ENCODE measurements around the gene TUBD1. TPM values are rescaled to one million over a fixed set of nuclear protein-coding genes. Genes with fewer than 3 reads are reported as not detected.

Gene TUBD1, protein sequence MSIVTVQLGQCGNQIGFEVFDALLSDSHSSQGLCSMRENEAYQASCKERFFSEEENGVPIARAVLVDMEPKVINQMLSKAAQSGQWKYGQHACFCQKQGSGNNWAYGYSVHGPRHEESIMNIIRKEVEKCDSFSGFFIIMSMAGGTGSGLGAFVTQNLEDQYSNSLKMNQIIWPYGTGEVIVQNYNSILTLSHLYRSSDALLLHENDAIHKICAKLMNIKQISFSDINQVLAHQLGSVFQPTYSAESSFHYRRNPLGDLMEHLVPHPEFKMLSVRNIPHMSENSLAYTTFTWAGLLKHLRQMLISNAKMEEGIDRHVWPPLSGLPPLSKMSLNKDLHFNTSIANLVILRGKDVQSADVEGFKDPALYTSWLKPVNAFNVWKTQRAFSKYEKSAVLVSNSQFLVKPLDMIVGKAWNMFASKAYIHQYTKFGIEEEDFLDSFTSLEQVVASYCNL
- 25.9 and 38.7 TPM in 2 replicates for total RNA-seq (2016; rRNA removed; fragmentation: Illumina TruSeq; extraction: Trizol)
- total RNA-seq (2016; cell fraction: cytosol; rRNA removed; fragmentation: Illumina TruSeq; extraction: Trizol; ENCODE audit: low read depth), result 20.1 and 20.5 TPM in 2 replicates
- 28.3 and 37.1 TPM in 2 replicates for total RNA-seq (2016; cell fraction: insoluble cytoplasmic fraction; rRNA removed; fragmentation: Illumina TruSeq; extraction: Trizol)
- total RNA-seq (2016; cell fraction: membrane; rRNA removed; fragmentation: Illumina TruSeq; extraction: Trizol), result 26.6 and 28.2 TPM in 2 replicates
- total RNA-seq (2016; cell fraction: nucleus; rRNA removed; fragmentation: Illumina TruSeq; extraction: Trizol), result 12.1 and 17.0 TPM in 2 replicates
- 14.0 and 18.2 TPM in 2 replicates for polyA plus RNA-seq (2011; rRNA removed)
- polyA plus RNA-seq (2011; cell fraction: cytosol; rRNA removed), result 9.3 and 14.8 TPM in 2 replicates
- 4.8 and 5.8 TPM in 2 replicates for polyA plus RNA-seq (2011; cell fraction: nucleus; rRNA removed)
- polyA plus RNA-seq (2012), result 21.1 and 22.1 TPM in 2 replicates
- polyA plus RNA-seq (2016; cell fraction: cytosol; fragmentation: Illumina TruSeq; extraction: Trizol; ENCODE audit: low read depth), result 6.2 and 9.4 TPM in 2 replicates
- polyA plus RNA-seq (2016; cell fraction: insoluble cytoplasmic fraction; fragmentation: Illumina TruSeq; extraction: Trizol; ENCODE audit: low read depth), result 31.1 and 38.5 TPM in 2 replicates
- polyA plus RNA-seq (2016; cell fraction: membrane; fragmentation: Illumina TruSeq; extraction: Trizol; ENCODE audit: low read depth), result 13.5 and 16.0 TPM in 2 replicates
- 17.6 and 25.2 TPM in 2 replicates for polyA plus RNA-seq (2016; cell fraction: nucleus; fragmentation: Illumina TruSeq; extraction: Trizol; ENCODE audit: insufficient read depth, low read depth)
- 20.7 and 40.9 TPM in 2 replicates for polyA minus RNA-seq (2011; rRNA and poly(A)+ RNA removed; ENCODE audit: low replicate concordance)
- 8.2 and 12.0 TPM in 2 replicates for polyA minus RNA-seq (2011; cell fraction: cytosol; rRNA and poly(A)+ RNA removed)
- 26.5 and 31.5 TPM in 2 replicates for polyA minus RNA-seq (2011; cell fraction: nucleus; rRNA and poly(A)+ RNA removed)
- Bru-seq, nascent RNA, result percentile 68 among the genes with signal in this experiment
- percentile 69 among the genes with signal in this experiment for BruChase-seq, experiment 1, labeled RNA remaining after a 6-hour chase
- BruChase-seq, experiment 2, labeled RNA remaining after a 2-hour chase, result percentile 73 among the genes with signal in this experiment
- long read RNA-seq, experiment 1, transcript TUBD1-201 (9 exons, 2,490 nt), result major isoform, 7 of 32 reads
- long read RNA-seq, experiment 1, partial matches to known transcripts, result 1 of 32 reads
- long read RNA-seq, experiment 1, other reads (novel, unspliced or antisense), result 20 of 32 reads
- long read RNA-seq, experiment 2, transcript TUBD1-201 (9 exons, 2,490 nt), result major isoform, 6 of 22 reads
- long read RNA-seq, experiment 2, partial matches to known transcripts, result 1 of 22 reads
- long read RNA-seq, experiment 2, other reads (novel, unspliced or antisense), result 13 of 22 reads

- peaks cover 52% of the 10 kb centered on the region for H3K4me1 ChIP-seq (ENCODE audit: insufficient read depth, low read length)
- no TSS peak for BruUV-seq (replicated peaks)
- peak; percentile 99 for DNase-seq (ENCODE audit: low spot score)
- peak within 1 kb of the TSS; percentile 87 for H2AFZ ChIP-seq (ENCODE audit: low read length)
- H3K9ac ChIP-seq (ENCODE audit: insufficient read depth, low read depth, low read length), result peak within 1 kb of the TSS; percentile 92
- peak; percentile 97 for FAIRE-seq
- H3K79me2 ChIP-seq (ENCODE audit: insufficient read depth, low read length), result peaks cover 71% of the 10 kb centered on the region
- intact Hi-C loops (cut with micrococcal nuclease; ENCODE audit: unreplicated experiment), result loop anchor here (5.0 kb wide), 1 partner anchor 46 kb away; no protein-coding TSS in a partner anchor
- peaks cover 2 to 5% of the 10 kb centered on the region in 2 experiments; a peak in 3 of 5 replicates for H3K36me3 ChIP-seq (replicated peaks in 1 of 2; ENCODE audit: control insufficient read depth in 1 of 2, insufficient read depth in 2 of 2, low read length in 2 of 2)
- H3K27ac ChIP-seq (ENCODE audit: extremely low read length, insufficient read depth, low read length), result peak within 1 kb of the TSS; percentile 77
- H4K20me1 ChIP-seq (ENCODE audit: insufficient read depth, low read length), result peaks cover 15% of the 10 kb centered on the region; the same call in 1 of the 2 replicates
- H3K4me2 ChIP-seq (ENCODE audit: low read depth, low read length), result peak within 1 kb of the TSS; percentile 89
- H3K27me3 ChIP-seq (ENCODE audit: control insufficient read depth in 1 of 2, insufficient read depth in 2 of 2, low read length in 2 of 2), result no peaks in the 10 kb centered on the region; a peak in 1 of 5 replicates
- H3K4me3 ChIP-seq (replicated peaks in 1 of 3; ENCODE audit: insufficient read depth in 1 of 3, low read depth in 2 of 3, low read length in 3 of 3), result peak within 1 kb of the TSS; percentile 64 to 98 (median 86)
- 2% methylated on average over 28 of the region's 61 CpGs for WGBS (ENCODE audit: low lambda C conversion rate)
- no peaks in the 10 kb centered on the region for H3K9me3 ChIP-seq (ENCODE audit: low read length)
- ChIA-PET POLR2A (interaction anchor here (0.6 to 2.3 kb wide), 13 partner anchors 12 to 707 kb away, joined by 3 to 12 read pairs (median 4); partner anchors contain the start of genes PPM1D, PTRH2, RNFT1 and VMP1), CTCF (ENCODE audit: low intra/inter-chr PET ratio, low total read pairs) (no interaction called here)
- peak; percentile 98 for ATAC-seq
- in situ Hi-C loops (cut with HindIII; ENCODE audit: extremely low pct_ligation_motif_present, low pct_unique_long_range_greater_than_20kb), result no loop called here
- TF ChIP-seq MYNN (CRISPR knock-in tag; IDR thresholded peaks at IDR 0.05; ENCODE audit: low read depth) (no peak; the same call in 1 of the 2 replicates), ZFP90 (CRISPR knock-in tag; IDR thresholded peaks at IDR 0.05; ENCODE audit: borderline replicate concordance) (peak; percentile 93; the same call in 1 of the 2 replicates), ZFP36L2 (CRISPR knock-in tag; IDR thresholded peaks at IDR 0.05) (peak; percentile 73; the same call in 1 of the 2 replicates), SP140L (CRISPR knock-in tag; IDR thresholded peaks at IDR 0.05; ENCODE audit: borderline replicate concordance) (no peak), HMG20B (CRISPR knock-in tag; conservative IDR thresholded peaks at IDR 0.05) (no peak; the same call in 1 of the 2 replicates), GRHL1 (CRISPR knock-in tag; conservative IDR thresholded peaks at IDR 0.05) (no peak), FOXA1 (IDR thresholded peaks at IDR 0.05) (no peak), FOXA1 (CRISPR knock-in tag; IDR thresholded peaks at IDR 0.05) (peak; percentile 14; the same call in 1 of the 2 replicates), ZNF543 (CRISPR knock-in tag; IDR thresholded peaks at IDR 0.05) (peak; percentile 96), ZNF205 (CRISPR knock-in tag; IDR thresholded peaks at IDR 0.05) (no peak), ZNF615 (CRISPR knock-in tag; IDR thresholded peaks at IDR 0.05; ENCODE audit: borderline replicate concordance) (no peak), NONO (IDR thresholded peaks at IDR 0.05) (no peak), NONO (CRISPR knock-in tag; conservative IDR thresholded peaks at IDR 0.05) (peak; percentile 91), ZNF34 (CRISPR knock-in tag; IDR thresholded peaks at IDR 0.05; ENCODE audit: borderline replicate concordance) (no peak), JUN (CRISPR knock-in tag; IDR thresholded peaks at IDR 0.05) (no peak), GPN1 (CRISPR knock-in tag; IDR thresholded peaks at IDR 0.05; ENCODE audit: borderline replicate concordance) (no peak)
Observed at GRCh38 chr17:59892924-59893675, at the start of gene TUBD1, which contains the start of gene RPS6KB1. TUBD1 (minus strand) TSS chr17:59892943; CDS start chr17:59891002, 1,941 bp downstream. RPS6KB1 (plus strand) TSS chr17:59893121; CDS start chr17:59893185, 64 bp downstream.
